ENCODE data around the gene SLC25A22.

The SLC25A22 gene

GRCh38 chr11:833849-834311 lies 35.8 kb upstream of the SLC25A22 start:
- no peak for DNase-seq (ENCODE audit: low read depth)

GRCh38 chr11:833114-833791 lies 35.2 kb upstream of the SLC25A22 start:
- DNase-seq (ENCODE audit: low read depth) = peak; percentile 37

GRCh38 chr11:832529-833113 lies 34.5 kb upstream of the SLC25A22 start, which contains the start of gene CD151:
Gene CD151 (plus strand): TSS chr11:832952. CDS start chr11:836070, 3,118 bp downstream.
- no peak for DNase-seq (ENCODE audit: low read depth)

GRCh38 chr11:831961-832528 lies 34.0 kb upstream of the SLC25A22 start:
- no peak for DNase-seq (ENCODE audit: low read depth)

- no peak for DNase-seq (ENCODE audit: low read depth)
Measured at GRCh38 chr11:831118-831864, 33.2 kb upstream of the SLC25A22 start.

- DNase-seq (ENCODE audit: low read depth) = peak; percentile 52
Measured at GRCh38 chr11:830295-831117, 32.4 kb upstream of the SLC25A22 start.

- no peak for DNase-seq (ENCODE audit: low read depth)
Measured at GRCh38 chr11:829847-830294, 31.8 kb upstream of the SLC25A22 start.

- no peak for DNase-seq (ENCODE audit: low read depth)
Measured at GRCh38 chr11:829176-829846, 31.2 kb upstream of the SLC25A22 start.

GRCh38 chr11:828506-829175 lies 30.6 kb upstream of the SLC25A22 start:
- no peak for DNase-seq (ENCODE audit: low read depth)

GRCh38 chr11:827897-828192 lies 29.8 kb upstream of the SLC25A22 start, which contains the start of gene CRACR2B:
Gene CRACR2B (plus strand): TSS chr11:827919. CDS start chr11:828608, 689 bp downstream.
- no peak for DNase-seq (ENCODE audit: low read depth)

- no peak for DNase-seq (ENCODE audit: low read depth)
Measured at GRCh38 chr11:827146-827896, 29.2 kb upstream of the SLC25A22 start.

GRCh38 chr11:826836-827145 lies 28.7 kb upstream of the SLC25A22 start:
- DNase-seq (ENCODE audit: low read depth) = no peak

GRCh38 chr11:826227-826621 lies 28.1 kb upstream of the SLC25A22 start:
- DNase-seq (ENCODE audit: low read depth) = no peak

GRCh38 chr11:825366-826226 lies 27.5 kb upstream of the SLC25A22 start:
- no peak for DNase-seq (ENCODE audit: low read depth)

GRCh38 chr11:824942-825341 lies 26.9 kb upstream of the SLC25A22 start:
- no peak for DNase-seq (ENCODE audit: low read depth)

GRCh38 chr11:824292-824880 lies 26.3 kb upstream of the SLC25A22 start:
- no peak for DNase-seq (ENCODE audit: low read depth)

GRCh38 chr11:823441-824291 lies 25.6 kb upstream of the SLC25A22 start:
- no peak for DNase-seq (ENCODE audit: low read depth)

Measured in T-helper 22 cell (primary cell).